CD4-positive, alpha-beta T cell (primary cell): ENCODE data around the gene DBP. TPM values are rescaled to one million over a fixed set of nuclear protein-coding genes. Genes with fewer than 3 reads are reported as not detected.

Experiments
- ATAC-seq: fragments of 200-7000 bp; cut with Tn5 transposase; one replicate; pipeline ENCODE4 v1.10.0; 2022; ENCODE audit warnings: mild to moderate bottlenecking; ENCODE audit not compliant: poor library complexity
- CTCF ChIA-PET: fragments of 350-600 bp; sonication (Branson Sonifier 250); formaldehyde crosslinking; loops from one replicate; lab custom pipeline; 2021; ENCODE audit warnings: antibody characterized with exemption, inconsistent platforms; lab: Charles Lee
- POLR2A ChIA-PET: fragments of 350-600 bp; sonication (Branson Sonifier 250); formaldehyde crosslinking; loops from one replicate; lab custom pipeline; 2021; ENCODE audit warnings: antibody characterized with exemption, inconsistent platforms; lab: Charles Lee
- DNase-seq, 14 experiments: peaks; one replicate each; pipeline ENCODE4 v3.0.0-alpha.2; 2013 to 2020; ENCODE audit warnings: mixed read lengths in 2 of 14
- H3K27ac ChIP-seq, 2 donors: one replicate each; pipeline versions ENCODE4 v1.5.1 to v1.7.0; 2013; ENCODE audit warnings: low read length in 2 of 2, low read depth in 1 of 2, mild to moderate bottlenecking in 1 of 2
- H3K27me3 ChIP-seq, 2 experiments: 1 replicate in 1 of 2; 2 replicates in 1 of 2; pipeline versions ENCODE4 v1.6.1 to v1.7.0; 2013; ENCODE audit warnings: low read length in 2 of 2, control low read depth in 1 of 2, mild to moderate bottlenecking in 1 of 2, moderate library complexity in 1 of 2; ENCODE audit not compliant: insufficient read depth in 2 of 2, control insufficient read depth in 1 of 2
- H3K36me3 ChIP-seq: one replicate; pipeline ENCODE4 v1.6.1; 2013; ENCODE audit warnings: low read length, control low read depth; ENCODE audit not compliant: insufficient read depth
- H3K4me1 ChIP-seq: one replicate; pipeline ENCODE4 v1.6.1; 2013; ENCODE audit warnings: low read length, control low read depth; ENCODE audit not compliant: insufficient read depth
- H3K4me3 ChIP-seq: one replicate; pipeline ENCODE4 v1.5.1; 2013; ENCODE audit warnings: mild to moderate bottlenecking, low read length, moderate library complexity
- H3K9me3 ChIP-seq, 2 experiments: 1 replicate in 1 of 2; 2 replicates in 1 of 2; pipeline versions ENCODE4 v1.6.1 to v1.7.0; 2013; ENCODE audit warnings: low read length in 2 of 2, mild to moderate bottlenecking in 2 of 2, control low read depth in 1 of 2, moderate library complexity in 1 of 2; ENCODE audit not compliant: control insufficient read depth in 1 of 2, insufficient read depth in 1 of 2
- H3K27ac Mint-ChIP-seq: one replicate; pipeline ENCODE4 v1.8.0; 2020; ENCODE audit warnings: mixed read lengths
- H3K27me3 Mint-ChIP-seq: one replicate; pipeline ENCODE4 v1.8.0; 2021; ENCODE audit warnings: mixed read lengths
- H3K36me3 Mint-ChIP-seq: one replicate; pipeline ENCODE4 v1.8.0; 2021; ENCODE audit warnings: low read depth, mixed read lengths
- H3K4me1 Mint-ChIP-seq: one replicate; pipeline ENCODE4 v1.8.0; 2021; ENCODE audit warnings: low read depth, mixed read lengths
- H3K4me3 Mint-ChIP-seq: one replicate; pipeline ENCODE4 v1.8.0; 2020; ENCODE audit warnings: mild to moderate bottlenecking, mixed read lengths
- H3K9me3 Mint-ChIP-seq: one replicate; pipeline ENCODE4 v1.8.0; 2020; ENCODE audit warnings: mixed read lengths
- CTCF ChIP-seq: fragments of 200-600 bp; IDR thresholded peaks from one replicate; pipeline ENCODE4 v1.8.0; 2022; ENCODE audit warnings: antibody characterized with exemption, mild to moderate bottlenecking
- intact Hi-C, 2 experiments: fragments of 100-400 bp; cut with DNase I in 1 of 2; cut with micrococcal nuclease in 1 of 2; formaldehyde crosslinking; loops; one replicate each; pipeline versions ENCODE4 v1.15.1 to v1.9.0; 2023 to 2025; cut with DNase I, micrococcal nuclease
- total RNA-seq, 174 experiments: library from RNA in 2 of 174; stranded (reverse) in 2 of 174; gene quantifications; one replicate each; pipeline ENCODE4 v1.2.3 and lab custom pipeline; 2021 to 2026

Gene DBP
- total RNA-seq, 2 experiments from 2014 or later: 48.3 to 55.6 TPM

GRCh38 chr19:48596237-48596636 lies 40.9 kb downstream of the DBP start:
- no peak for DNase-seq
- peaks cover 35% of the 10 kb centered on the region for H3K4me1 ChIP-seq
- no peaks in the 10 kb centered on the region for H3K27me3 Mint-ChIP-seq
- H3K27ac Mint-ChIP-seq: peak overlapping the region; percentile 88
- ChIA-PET CTCF (no interaction called here), POLR2A (no interaction called here)
- H3K9me3 ChIP-seq: no peaks in the 10 kb centered on the region
- intact Hi-C loops: no loop called here
- ATAC-seq: no peak
- H3K4me3 ChIP-seq: peak overlapping the region; percentile 55
- no peaks in the 10 kb centered on the region for H3K36me3 ChIP-seq
- peaks cover 10% of the 10 kb centered on the region for H3K4me1 Mint-ChIP-seq
- no peak overlapping the region for H3K4me3 Mint-ChIP-seq
- H3K36me3 Mint-ChIP-seq: no peaks in the 10 kb centered on the region
- no peak for TF ChIP-seq CTCF
- H3K27ac ChIP-seq: peak overlapping the region in 1 of 2 donors; percentile 50
- H3K27me3 ChIP-seq: no peaks in the 10 kb centered on the region
- no peaks in the 10 kb centered on the region for H3K9me3 Mint-ChIP-seq

GRCh38 chr19:48595833-48596232 lies 41.3 kb downstream of the DBP start:
- peaks cover 35% of the 10 kb centered on the region for H3K4me1 ChIP-seq
- POLR2A ChIA-PET: no interaction called here
- DNase-seq (no peak), ATAC-seq (no peak)
- H3K36me3 Mint-ChIP-seq: no peaks in the 10 kb centered on the region
- TF ChIP-seq CTCF: no peak
- H3K9me3 Mint-ChIP-seq: no peaks in the 10 kb centered on the region
- H3K27ac ChIP-seq: no peak overlapping the region
- H3K4me3 ChIP-seq: no peak overlapping the region
- CTCF ChIA-PET: interaction anchor here (0.9 kb wide), 1 partner anchor 13 kb away, joined by 3 read pairs; no protein-coding TSS in a partner anchor
- H3K4me3 Mint-ChIP-seq: no peak overlapping the region
- H3K4me1 Mint-ChIP-seq: peaks cover 10% of the 10 kb centered on the region
- peak overlapping the region; percentile 88 for H3K27ac Mint-ChIP-seq
- intact Hi-C loops: no loop called here
- H3K36me3 ChIP-seq: no peaks in the 10 kb centered on the region
- no peaks in the 10 kb centered on the region for H3K9me3 ChIP-seq
- no peaks in the 10 kb centered on the region for H3K27me3 Mint-ChIP-seq
- no peaks in the 10 kb centered on the region for H3K27me3 ChIP-seq

GRCh38 chr19:48595171-48595570 lies 42.0 kb downstream of the DBP start:
- TF ChIP-seq CTCF: no peak
- intact Hi-C loops: no loop called here
- POLR2A ChIA-PET: no interaction called here

More at GRCh38 chr19:48595171-48595570, 42.0 kb downstream of the DBP start:
- H3K4me3 ChIP-seq: no peak overlapping the region
- H3K27ac Mint-ChIP-seq: peak overlapping the region; percentile 88
- ATAC-seq (no peak), DNase-seq (no peak)
- CTCF ChIA-PET: interaction anchor here (0.9 kb wide), 1 partner anchor 14 kb away, joined by 3 read pairs; no protein-coding TSS in a partner anchor
- H3K9me3 ChIP-seq: no peaks in the 10 kb centered on the region
- no peaks in the 10 kb centered on the region for H3K36me3 ChIP-seq
- peaks cover 10% of the 10 kb centered on the region for H3K4me1 Mint-ChIP-seq
- no peaks in the 10 kb centered on the region for H3K27me3 Mint-ChIP-seq
- peaks cover 35% of the 10 kb centered on the region for H3K4me1 ChIP-seq
- no peaks in the 10 kb centered on the region for H3K27me3 ChIP-seq
- H3K36me3 Mint-ChIP-seq: no peaks in the 10 kb centered on the region
- H3K4me3 Mint-ChIP-seq: peak overlapping the region; percentile 71
- H3K9me3 Mint-ChIP-seq: no peaks in the 10 kb centered on the region
- H3K27ac ChIP-seq: no peak overlapping the region
